HepG2 (cell line): ENCODE data around the gene MFAP1. TPM values are rescaled to one million over a fixed set of nuclear protein-coding genes. Genes with fewer than 3 reads are reported as not detected.

Source experiments
- ATF6 ChIP-seq: sonication (generic); formaldehyde crosslinking; conservative IDR thresholded peaks from 2 replicates; pipeline ENCODE4 v1.4.0; 2020; ENCODE audit warnings: missing genetic modification reagents
- CREM ChIP-seq, 2 experiments: sonication (generic) in 1 of 2; formaldehyde crosslinking in 1 of 2; IDR thresholded peaks; 2 replicates each; pipeline versions ENCODE4 v1.4.0 to v1.6.1; 2016 to 2020; ENCODE audit warnings: antibody characterized with exemption in 1 of 2, mild to moderate bottlenecking in 1 of 2, missing genetic modification reagents in 1 of 2
- DR1 ChIP-seq: sonication (generic); formaldehyde crosslinking; IDR thresholded peaks from 2 replicates; pipeline ENCODE4 v1.8.0; 2021; ENCODE audit warnings: mild to moderate bottlenecking, missing genetic modification reagents, inconsistent platforms
- HMG20B ChIP-seq: conservative IDR thresholded peaks from 2 replicates; pipeline ENCODE4 v1.6.1; 2016; ENCODE audit warnings: missing genetic modification reagents, missing compliant biosample characterization
- HNF4A ChIP-seq: sonication (generic); formaldehyde crosslinking; IDR thresholded peaks from 2 replicates; pipeline ENCODE4 v1.4.0; 2020; ENCODE audit warnings: missing genetic modification reagents
- KMT2A ChIP-seq: sonication (generic); formaldehyde crosslinking; IDR thresholded peaks from 2 replicates; pipeline ENCODE4 v1.4.0; 2020; ENCODE audit warnings: missing genetic modification reagents
- NR2F6 ChIP-seq, 2 experiments: IDR thresholded peaks; 2 replicates each; pipeline ENCODE4 v1.6.1; 2016; ENCODE audit warnings: antibody characterized with exemption in 1 of 2, mild to moderate bottlenecking in 1 of 2
- RARA ChIP-seq: IDR thresholded peaks from 2 replicates; pipeline ENCODE4 v1.6.1; 2016; ENCODE audit warnings: missing genetic modification reagents, missing compliant biosample characterization
- THAP11 ChIP-seq: IDR thresholded peaks from 2 replicates; pipeline ENCODE4 v1.6.1; 2016; ENCODE audit warnings: missing biosample characterization, missing genetic modification reagents
- USF2 ChIP-seq, 2 experiments: sonication (generic) in 1 of 2; formaldehyde crosslinking in 1 of 2; IDR thresholded peaks; 2 replicates each; pipeline versions ENCODE4 v1.5.1 to v1.6.1; 2011 to 2020; ENCODE audit warnings: borderline replicate concordance in 1 of 2, low read depth in 1 of 2, low read length in 1 of 2, mild to moderate bottlenecking in 1 of 2, missing genetic modification reagents in 1 of 2, moderate library complexity in 1 of 2
- ZNF639 ChIP-seq: conservative IDR thresholded peaks from 2 replicates; pipeline ENCODE4 v1.6.1; 2018; ENCODE audit warnings: missing genetic modification reagents
- polyA plus RNA-seq, 8 experiments: library from polyadenylated mRNA; depleted of rRNA in 3 of 8; stranded (reverse) in 7 of 8; unstranded in 1 of 8; fragments of >200 nt; fragmentation: Illumina TruSeq in 4 of 8; extraction: Trizol in 4 of 8; gene quantifications; 2 replicates each; pipeline versions ENCODE4 v1.2.1 to v1.2.3, GENCODE V29; 2011 to 2016; ENCODE audit warnings: low read depth in 4 of 8, missing spikeins in 1 of 8, mixed read lengths in 1 of 8; ENCODE audit not compliant: insufficient read depth in 1 of 8
- total RNA-seq, 5 experiments: library from RNA; depleted of rRNA; stranded (reverse); fragments of >200 nt; fragmentation: Illumina TruSeq; extraction: Trizol; gene quantifications; 2 replicates each; pipeline ENCODE4 v1.2.3, GENCODE V29; 2016; ENCODE audit warnings: low read depth in 1 of 5
- TF ChIP-seq, protein P1 (sequence below): fragments of 450-650 bp; IDR thresholded peaks from 2 replicates; pipeline ENCODE4 v1.6.1; 2017; ENCODE audit warnings: mild to moderate bottlenecking
- TF ChIP-seq, protein P2 (sequence below): sonication (generic); formaldehyde crosslinking; IDR thresholded peaks from 2 replicates; pipeline ENCODE4 v1.4.0; 2020; ENCODE audit warnings: missing genetic modification reagents, borderline replicate concordance

The MFAP1 gene
- total and polyA plus RNA-seq, 2 of the 13 experiments (the other 11 are each of a cell fraction or from before 2014, with no cell fraction given), result 11.8 to 39.5 TPM

GRCh38 chr15:43800286-43801141, 24.0 kb downstream of the MFAP1 start, which contains the start of gene HYPK (continued):
- TF ChIP-seq USF2 (IDR thresholded peaks at IDR 0.05; ENCODE audit: low read depth, low read length), result no peak
- no peak for TF ChIP-seq USF2 (CRISPR knock-in tag; IDR thresholded peaks at IDR 0.05; ENCODE audit: borderline replicate concordance)
- TF ChIP-seq KMT2A (CRISPR knock-in tag), result peak; percentile 35; the same call in 1 of the 2 replicates
- no peak for TF ChIP-seq HMG20B (CRISPR knock-in tag)
- TF ChIP-seq RARA (CRISPR knock-in tag), result peak; percentile 40; the same call in 1 of the 2 replicates
- TF ChIP-seq THAP11 (CRISPR knock-in tag), result peak; percentile 84
- 0 out of 2 replicates have a peak, but pooled peaks have one; percentile 43 for TF ChIP-seq ATF6 (CRISPR knock-in tag)
- TF ChIP-seq, protein P1, sequence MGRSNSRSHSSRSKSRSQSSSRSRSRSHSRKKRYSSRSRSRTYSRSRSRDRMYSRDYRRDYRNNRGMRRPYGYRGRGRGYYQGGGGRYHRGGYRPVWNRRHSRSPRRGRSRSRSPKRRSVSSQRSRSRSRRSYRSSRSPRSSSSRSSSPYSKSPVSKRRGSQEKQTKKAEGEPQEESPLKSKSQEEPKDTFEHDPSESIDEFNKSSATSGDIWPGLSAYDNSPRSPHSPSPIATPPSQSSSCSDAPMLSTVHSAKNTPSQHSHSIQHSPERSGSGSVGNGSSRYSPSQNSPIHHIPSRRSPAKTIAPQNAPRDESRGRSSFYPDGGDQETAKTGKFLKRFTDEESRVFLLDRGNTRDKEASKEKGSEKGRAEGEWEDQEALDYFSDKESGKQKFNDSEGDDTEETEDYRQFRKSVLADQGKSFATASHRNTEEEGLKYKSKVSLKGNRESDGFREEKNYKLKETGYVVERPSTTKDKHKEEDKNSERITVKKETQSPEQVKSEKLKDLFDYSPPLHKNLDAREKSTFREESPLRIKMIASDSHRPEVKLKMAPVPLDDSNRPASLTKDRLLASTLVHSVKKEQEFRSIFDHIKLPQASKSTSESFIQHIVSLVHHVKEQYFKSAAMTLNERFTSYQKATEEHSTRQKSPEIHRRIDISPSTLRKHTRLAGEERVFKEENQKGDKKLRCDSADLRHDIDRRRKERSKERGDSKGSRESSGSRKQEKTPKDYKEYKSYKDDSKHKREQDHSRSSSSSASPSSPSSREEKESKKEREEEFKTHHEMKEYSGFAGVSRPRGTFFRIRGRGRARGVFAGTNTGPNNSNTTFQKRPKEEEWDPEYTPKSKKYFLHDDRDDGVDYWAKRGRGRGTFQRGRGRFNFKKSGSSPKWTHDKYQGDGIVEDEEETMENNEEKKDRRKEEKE, result no peak
- TF ChIP-seq, protein P2, sequence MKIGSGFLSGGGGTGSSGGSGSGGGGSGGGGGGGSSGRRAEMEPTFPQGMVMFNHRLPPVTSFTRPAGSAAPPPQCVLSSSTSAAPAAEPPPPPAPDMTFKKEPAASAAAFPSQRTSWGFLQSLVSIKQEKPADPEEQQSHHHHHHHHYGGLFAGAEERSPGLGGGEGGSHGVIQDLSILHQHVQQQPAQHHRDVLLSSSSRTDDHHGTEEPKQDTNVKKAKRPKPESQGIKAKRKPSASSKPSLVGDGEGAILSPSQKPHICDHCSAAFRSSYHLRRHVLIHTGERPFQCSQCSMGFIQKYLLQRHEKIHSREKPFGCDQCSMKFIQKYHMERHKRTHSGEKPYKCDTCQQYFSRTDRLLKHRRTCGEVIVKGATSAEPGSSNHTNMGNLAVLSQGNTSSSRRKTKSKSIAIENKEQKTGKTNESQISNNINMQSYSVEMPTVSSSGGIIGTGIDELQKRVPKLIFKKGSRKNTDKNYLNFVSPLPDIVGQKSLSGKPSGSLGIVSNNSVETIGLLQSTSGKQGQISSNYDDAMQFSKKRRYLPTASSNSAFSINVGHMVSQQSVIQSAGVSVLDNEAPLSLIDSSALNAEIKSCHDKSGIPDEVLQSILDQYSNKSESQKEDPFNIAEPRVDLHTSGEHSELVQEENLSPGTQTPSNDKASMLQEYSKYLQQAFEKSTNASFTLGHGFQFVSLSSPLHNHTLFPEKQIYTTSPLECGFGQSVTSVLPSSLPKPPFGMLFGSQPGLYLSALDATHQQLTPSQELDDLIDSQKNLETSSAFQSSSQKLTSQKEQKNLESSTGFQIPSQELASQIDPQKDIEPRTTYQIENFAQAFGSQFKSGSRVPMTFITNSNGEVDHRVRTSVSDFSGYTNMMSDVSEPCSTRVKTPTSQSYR (CRISPR knock-in tag), result no peak
- TF ChIP-seq NR2F6 (IDR thresholded peaks at IDR 0.05), result no peak
- 0 out of 2 replicates have a peak, but pooled peaks have one; percentile 8 for TF ChIP-seq NR2F6 (CRISPR knock-in tag; IDR thresholded peaks at IDR 0.05)
- no peak for TF ChIP-seq DR1 (CRISPR knock-in tag)
- TF ChIP-seq HNF4A (CRISPR knock-in tag), result no peak
- TF ChIP-seq CREM (IDR thresholded peaks at IDR 0.05), result peak; percentile 62; the same call in 1 of the 2 replicates
- no peak for TF ChIP-seq CREM (CRISPR knock-in tag; IDR thresholded peaks at IDR 0.05)
- TF ChIP-seq ZNF639, result 0 out of 2 replicates have a peak, but pooled peaks have one; percentile 44
